IMR-90 (cell line): ENCODE measurements around the gene L1CAM. TPM values are rescaled to one million over a fixed set of nuclear protein-coding genes. Genes with fewer than 3 reads are reported as not detected.

Experiments used
- ATAC-seq: fragments of 200-7000 bp; cut with Tn5 transposase; 2 replicates; pipeline ENCODE4 v1.9.1; 2020; ENCODE audit warnings: low read depth, mild to moderate bottlenecking, moderate library complexity
- BruUV-seq: library from RNA; stranded (reverse); fragments of 400-500 nt; replicated peaks from 2 replicates; lab custom pipeline; 2021; lab: Mats Ljungman, UMichigan
- CTCF ChIA-PET: fragments of 300-600 bp; formaldehyde crosslinking; extraction: SDS; loops from one replicate; lab custom pipeline; 2021; ENCODE audit warnings: antibody characterized with exemption; lab: Yijun Ruan, JAX
- POLR2A ChIA-PET: fragments of 300-600 bp; sonication (Branson Sonifier 250); formaldehyde crosslinking; loops from one replicate; lab custom pipeline; 2022; ENCODE audit warnings: antibody characterized with exemption; ENCODE audit not compliant: unreplicated experiment; lab: Charles Lee
- DNase-seq: peaks from one replicate; pipeline ENCODE4 v3.0.0; 2013
- H2AFZ ChIP-seq: replicated peaks from 2 replicates; pipeline ENCODE3; 2013; ENCODE audit warnings: low read length, mild to moderate bottlenecking; ENCODE audit not compliant: poor library complexity
- H2AK5ac ChIP-seq: 2 replicates; pipeline ENCODE4 v1.6.1; 2013; ENCODE audit warnings: low read depth, low read length, inconsistent platforms
- H2AK9ac ChIP-seq: replicated peaks from 2 replicates; pipeline ENCODE3; 2013; ENCODE audit warnings: mild to moderate bottlenecking, low read depth, low read length, moderate library complexity; ENCODE audit not compliant: poor library complexity
- H2BK120ac ChIP-seq: 2 replicates; pipeline ENCODE4 v1.6.1; 2013; ENCODE audit warnings: low read depth, low read length, inconsistent platforms
- H2BK15ac ChIP-seq: 3 replicates; pipeline ENCODE4 v1.6.1; 2013; ENCODE audit warnings: low read depth, low read length, inconsistent platforms
- H2BK20ac ChIP-seq: 2 replicates; pipeline ENCODE4 v1.6.1; 2013; ENCODE audit warnings: low read depth, mild to moderate bottlenecking, inconsistent platforms, low read length, moderate library complexity
- H2BK5ac ChIP-seq: 2 replicates; pipeline ENCODE4 v1.6.1; 2013; ENCODE audit warnings: mild to moderate bottlenecking, low read depth, low read length, inconsistent platforms; ENCODE audit not compliant: poor library complexity, severe bottlenecking
- H3K14ac ChIP-seq: replicated peaks from 2 replicates; pipeline ENCODE4 v1.6.1; 2013; ENCODE audit warnings: low read depth, low read length, inconsistent platforms
- H3K18ac ChIP-seq: 2 replicates; pipeline ENCODE4 v1.6.1; 2013; ENCODE audit warnings: low read depth, low read length, control low read depth
- H3K23ac ChIP-seq: 2 replicates; pipeline ENCODE4 v1.6.1; 2013; ENCODE audit warnings: low read depth, low read length, inconsistent platforms
- H3K27ac ChIP-seq: 2 replicates; pipeline ENCODE4 v1.5.1; 2013; ENCODE audit warnings: mild to moderate bottlenecking, control low read depth, low read length; ENCODE audit not compliant: insufficient read depth
- H3K27me3 ChIP-seq: 2 replicates; pipeline ENCODE4 v1.6.1; 2013; ENCODE audit warnings: low read length; ENCODE audit not compliant: control insufficient read depth, insufficient read depth
- H3K36me3 ChIP-seq: 2 replicates; pipeline ENCODE4 v1.6.1; 2013; ENCODE audit warnings: low read length, mixed read lengths; ENCODE audit not compliant: control insufficient read depth, insufficient read depth
- H3K4ac ChIP-seq: 2 replicates; pipeline ENCODE4 v1.6.1; 2013; ENCODE audit warnings: low read depth, low read length, inconsistent platforms
- H3K4me1 ChIP-seq: 2 replicates; pipeline ENCODE4 v1.6.1; 2013; ENCODE audit warnings: low read length, mixed read lengths; ENCODE audit not compliant: control insufficient read depth, insufficient read depth
- H3K4me2 ChIP-seq: 2 replicates; pipeline ENCODE4 v1.6.1; 2013; ENCODE audit warnings: low read depth, mild to moderate bottlenecking, control low read depth, low read length, moderate library complexity
- H3K4me3 ChIP-seq: 2 replicates; pipeline ENCODE4 v1.5.1; 2013; ENCODE audit warnings: low read depth, mild to moderate bottlenecking, control low read depth, low read length, moderate library complexity; ENCODE audit not compliant: insufficient read depth
- H3K56ac ChIP-seq: 2 replicates; pipeline ENCODE4 v1.6.1; 2013; ENCODE audit warnings: low read length, inconsistent platforms; ENCODE audit not compliant: insufficient read depth; ENCODE audit errors: extremely low read depth
- H3K79me1 ChIP-seq, 2 experiments: 2 replicates each; pipeline ENCODE4 v1.6.1; 2013; ENCODE audit warnings: low read length in 2 of 2, inconsistent platforms in 1 of 2, low read depth in 1 of 2
- H3K9ac ChIP-seq: 2 replicates; pipeline ENCODE4 v1.6.1; 2013; ENCODE audit warnings: low read depth, low read length, control low read depth
- H3K9me1 ChIP-seq: 2 replicates; pipeline ENCODE4 v1.6.1; 2013; ENCODE audit warnings: low read length, inconsistent platforms; ENCODE audit not compliant: insufficient read depth
- H3K9me3 ChIP-seq: 2 replicates; pipeline ENCODE4 v1.6.1; 2013; ENCODE audit warnings: low read length; ENCODE audit not compliant: control insufficient read depth, insufficient read depth
- H4K20me1 ChIP-seq: 2 replicates; pipeline ENCODE4 v1.6.1; 2013; ENCODE audit warnings: low read length, inconsistent platforms; ENCODE audit not compliant: insufficient read depth
- H4K5ac ChIP-seq: 2 replicates; pipeline ENCODE4 v1.6.1; 2013; ENCODE audit warnings: mild to moderate bottlenecking, low read depth, low read length, control low read depth
- H4K8ac ChIP-seq, 2 experiments: 2 replicates each; pipeline ENCODE4 v1.6.1; 2013; ENCODE audit warnings: low read depth in 2 of 2, low read length in 2 of 2, control low read depth in 1 of 2, inconsistent platforms in 1 of 2
- H4K91ac ChIP-seq: 2 replicates; pipeline ENCODE4 v1.6.1; 2013; ENCODE audit warnings: low read depth, low read length, inconsistent platforms; ENCODE audit not compliant: insufficient read depth
- BHLHE40 ChIP-seq: fragments of 150-350 bp; IDR thresholded peaks from 2 replicates; pipeline ENCODE4 v1.6.1; 2016; ENCODE audit warnings: mild to moderate bottlenecking, low read depth, low read length
- CEBPB ChIP-seq: IDR thresholded peaks from 2 replicates; pipeline ENCODE4 v1.6.1; 2012; ENCODE audit warnings: low read depth, low read length, improper control_type of control experiment
- CHD1 ChIP-seq: IDR thresholded peaks from 2 replicates; pipeline ENCODE4 v1.6.1; 2012; ENCODE audit warnings: low read depth, low read length, improper control_type of control experiment
- FOS ChIP-seq: fragments of 150-350 bp; IDR thresholded peaks from 2 replicates; pipeline ENCODE4 v1.6.1; 2016; ENCODE audit warnings: low read depth, low read length
- MAFK ChIP-seq: IDR thresholded peaks from 2 replicates; pipeline ENCODE4 v1.6.1; 2012; ENCODE audit warnings: low read depth, low read length, improper control_type of control experiment
- MAZ ChIP-seq: IDR thresholded peaks from 2 replicates; pipeline ENCODE4 v1.6.1; 2012; ENCODE audit warnings: low read depth, mild to moderate bottlenecking, low read length, improper control_type of control experiment, moderate library complexity, borderline replicate concordance
- MXI1 ChIP-seq: IDR thresholded peaks from 2 replicates; pipeline ENCODE4 v1.6.1; 2012; ENCODE audit warnings: low read depth, mild to moderate bottlenecking, low read length, moderate library complexity, borderline replicate concordance
- POLR2A ChIP-seq: IDR thresholded peaks from 2 replicates; pipeline ENCODE4 v1.6.1; 2012; ENCODE audit warnings: mild to moderate bottlenecking, low read depth, low read length
- RAD21 ChIP-seq: IDR thresholded peaks from 2 replicates; pipeline ENCODE4 v1.6.1; 2012; ENCODE audit warnings: low read length, improper control_type of control experiment
- RCOR1 ChIP-seq: IDR thresholded peaks from 2 replicates; pipeline ENCODE4 v1.6.1; 2012; ENCODE audit warnings: mild to moderate bottlenecking, low read length, improper control_type of control experiment; ENCODE audit not compliant: insufficient replicate concordance
- RFX5 ChIP-seq: IDR thresholded peaks from 2 replicates; pipeline ENCODE4 v1.8.0; 2012; ENCODE audit warnings: low read depth, mild to moderate bottlenecking, low read length, moderate library complexity
- SMC3 ChIP-seq: fragments of 150-350 bp; IDR thresholded peaks from 2 replicates; pipeline ENCODE4 v1.6.1; 2016; ENCODE audit warnings: low read depth, mild to moderate bottlenecking, antibody characterized with exemption, low read length, moderate library complexity
- WGBS, 2 experiments: methylation state at CpG; one replicate each; pipeline versions ENCODE4 v1.1.5 to v1.1.7; 2013; ENCODE audit warnings: missing lambda C conversion rate in 2 of 2; ENCODE audit not compliant: insufficient read length in 1 of 2; ENCODE audit errors: extremely low coverage in 2 of 2; 5-methylcytosine and 5-hydroxymethylcytosine counted together
- dilution Hi-C: fragments of 300-500 bp; cut with HindIII; formaldehyde crosslinking; loops from one replicate; pipeline ENCODE4 v1.14.3; 2018; ENCODE audit warnings: low sequenced_read_pairs; ENCODE audit not compliant: unreplicated experiment
- in situ Hi-C: fragments of 300-500 bp; cut with MboI; formaldehyde crosslinking; loops from 3 replicates; pipeline ENCODE4 v1.14.3; 2019; ENCODE audit warnings: low sequenced_read_pairs, inconsistent platforms, mixed read lengths
- intact Hi-C: fragments of 100-400 bp; cut with micrococcal nuclease; formaldehyde crosslinking; loops from 2 replicates; pipeline ENCODE4 v1.10.0; 2022
- polyA plus RNA-seq, 3 experiments: library from polyadenylated mRNA; depleted of rRNA; stranded (reverse); fragments of >200 nt; gene quantifications; 2 replicates each; pipeline ENCODE4 v1.2.3, GENCODE V29; 2012; ENCODE audit warnings: low replicate concordance in 1 of 3
- total RNA-seq: library from RNA; depleted of rRNA; stranded (reverse); fragments of >200 nt; gene quantifications from 2 replicates; pipeline ENCODE4 v1.2.3, GENCODE V29; 2012
- TF ChIP-seq, protein P1 (sequence below): fragments of 150-350 bp; IDR thresholded peaks from 2 replicates; pipeline ENCODE4 v1.6.1; 2016; ENCODE audit warnings: low read depth, mild to moderate bottlenecking, low read length, moderate library complexity, borderline replicate concordance
- TF ChIP-seq, protein P2 (sequence below): fragments of 150-350 bp; IDR thresholded peaks from 2 replicates; pipeline ENCODE4 v1.6.1; 2017; ENCODE audit warnings: mild to moderate bottlenecking, antibody characterized with exemption, low read length, low read depth
- TF ChIP-seq, protein P3 (sequence below): conservative IDR thresholded peaks from 2 replicates; pipeline ENCODE4 v1.5.1; 2012; ENCODE audit warnings: mild to moderate bottlenecking, low read depth, low read length, improper control_type of control experiment

Gene L1CAM
- total and polyA plus RNA-seq, 2 of the 4 experiments (the other 2 are of a cell fraction), result 0.36 to 1.9 TPM

DNA sequence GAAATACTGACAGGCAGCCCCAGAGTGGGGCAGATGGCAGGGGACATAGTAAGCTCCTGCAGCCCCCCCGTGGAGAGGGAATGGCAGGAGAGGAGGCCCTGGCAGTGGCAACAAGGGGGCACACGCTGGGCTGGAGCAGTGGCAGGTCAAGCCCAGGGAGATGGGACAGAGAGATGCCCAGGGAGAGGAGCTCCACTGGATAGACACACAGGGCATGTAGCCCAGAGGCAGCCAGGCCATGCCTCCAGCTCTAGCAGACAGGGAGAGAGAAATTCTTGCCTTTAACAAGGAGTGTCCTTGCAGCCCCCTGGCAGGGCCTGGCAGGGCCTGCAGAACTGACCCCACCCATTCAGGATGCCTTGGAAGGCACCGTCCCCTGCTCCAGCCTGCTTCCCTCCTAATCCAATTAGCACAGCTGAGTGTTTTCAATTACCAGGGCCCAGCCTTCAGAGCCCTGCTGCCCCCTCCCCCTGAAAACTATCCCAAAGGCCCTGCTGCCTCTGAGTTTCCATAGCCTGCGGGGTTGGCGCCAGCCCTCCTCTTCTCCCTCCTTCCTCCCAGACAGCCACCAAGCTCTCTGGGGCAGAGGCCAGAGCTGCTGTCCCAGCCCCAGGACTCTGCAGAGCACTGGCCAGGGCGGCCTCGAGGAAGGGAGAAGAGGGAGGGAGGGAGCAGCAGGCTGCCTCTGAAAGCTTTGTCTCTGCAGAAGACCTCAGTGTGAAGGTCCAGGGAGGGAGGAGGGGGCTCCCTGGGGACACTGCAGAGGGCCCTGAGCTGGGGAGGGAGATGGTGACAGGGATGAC, 12.5 kb downstream of the L1CAM start:
- H3K79me1 ChIP-seq, result no peaks in the 10 kb centered on the region
- H3K18ac ChIP-seq, result no peak overlapping the region
- H2AK9ac ChIP-seq, result no peak overlapping the region
- peaks cover 3% of the 10 kb centered on the region; the same call in 1 of the 2 replicates for H3K9me3 ChIP-seq
- H3K23ac ChIP-seq, result no peak overlapping the region
- no peak overlapping the region for H2BK15ac ChIP-seq
- H3K4ac ChIP-seq, result no peak overlapping the region
- in situ Hi-C loops (no loop called here), intact Hi-C loops (no loop called here), dilution Hi-C loops (no loop called here)
- H3K4me3 ChIP-seq, result no peak overlapping the region
- H4K20me1 ChIP-seq, result no peaks in the 10 kb centered on the region; the same call in 1 of the 2 replicates
- ATAC-seq, result no peak
- CTCF ChIA-PET, result no interaction called here
- H3K4me1 ChIP-seq, result no peaks in the 10 kb centered on the region
- no peak for DNase-seq
- no peaks in the 10 kb centered on the region for H3K9me1 ChIP-seq
- H3K36me3 ChIP-seq, result no peaks in the 10 kb centered on the region
- WGBS, 2 experiments, result 8% methylated on average over 3 of the region's 7 CpGs; no CpG with 5 or more reads in 1 of the 2 experiments
- no peak overlapping the region for H4K8ac ChIP-seq
- H4K5ac ChIP-seq, result no peak overlapping the region
- no peak overlapping the region for H3K14ac ChIP-seq
- no peak overlapping the region for H3K27ac ChIP-seq
- H3K27me3 ChIP-seq, result peaks cover 22% of the 10 kb centered on the region
- H3K4me2 ChIP-seq, result no peak overlapping the region
- BruUV-seq, result no TSS peak
- no peak overlapping the region for H2AK5ac ChIP-seq
- H2AFZ ChIP-seq, result no peak overlapping the region
- H2BK5ac ChIP-seq, result no peak overlapping the region
- no peak overlapping the region for H2BK120ac ChIP-seq
- H3K9ac ChIP-seq, result no peak overlapping the region
- POLR2A ChIA-PET, result no interaction called here
- H3K56ac ChIP-seq, result no peak overlapping the region
- no peak overlapping the region for H2BK20ac ChIP-seq
- H4K91ac ChIP-seq, result no peak overlapping the region
- TF ChIP-seq, protein P1, sequence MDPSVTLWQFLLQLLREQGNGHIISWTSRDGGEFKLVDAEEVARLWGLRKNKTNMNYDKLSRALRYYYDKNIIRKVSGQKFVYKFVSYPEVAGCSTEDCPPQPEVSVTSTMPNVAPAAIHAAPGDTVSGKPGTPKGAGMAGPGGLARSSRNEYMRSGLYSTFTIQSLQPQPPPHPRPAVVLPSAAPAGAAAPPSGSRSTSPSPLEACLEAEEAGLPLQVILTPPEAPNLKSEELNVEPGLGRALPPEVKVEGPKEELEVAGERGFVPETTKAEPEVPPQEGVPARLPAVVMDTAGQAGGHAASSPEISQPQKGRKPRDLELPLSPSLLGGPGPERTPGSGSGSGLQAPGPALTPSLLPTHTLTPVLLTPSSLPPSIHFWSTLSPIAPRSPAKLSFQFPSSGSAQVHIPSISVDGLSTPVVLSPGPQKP, result no peak
- TF ChIP-seq MAFK (no peak), BHLHE40 (no peak), CHD1 (no peak), RAD21 (no peak), CEBPB (no peak), RCOR1 (no peak), SMC3 (no peak), POLR2A (no peak), MAZ (no peak), FOS (no peak), RFX5 (no peak), MXI1 (no peak)
- TF ChIP-seq, protein P2, sequence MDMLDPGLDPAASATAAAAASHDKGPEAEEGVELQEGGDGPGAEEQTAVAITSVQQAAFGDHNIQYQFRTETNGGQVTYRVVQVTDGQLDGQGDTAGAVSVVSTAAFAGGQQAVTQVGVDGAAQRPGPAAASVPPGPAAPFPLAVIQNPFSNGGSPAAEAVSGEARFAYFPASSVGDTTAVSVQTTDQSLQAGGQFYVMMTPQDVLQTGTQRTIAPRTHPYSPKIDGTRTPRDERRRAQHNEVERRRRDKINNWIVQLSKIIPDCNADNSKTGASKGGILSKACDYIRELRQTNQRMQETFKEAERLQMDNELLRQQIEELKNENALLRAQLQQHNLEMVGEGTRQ, result no peak
- TF ChIP-seq, protein P3, sequence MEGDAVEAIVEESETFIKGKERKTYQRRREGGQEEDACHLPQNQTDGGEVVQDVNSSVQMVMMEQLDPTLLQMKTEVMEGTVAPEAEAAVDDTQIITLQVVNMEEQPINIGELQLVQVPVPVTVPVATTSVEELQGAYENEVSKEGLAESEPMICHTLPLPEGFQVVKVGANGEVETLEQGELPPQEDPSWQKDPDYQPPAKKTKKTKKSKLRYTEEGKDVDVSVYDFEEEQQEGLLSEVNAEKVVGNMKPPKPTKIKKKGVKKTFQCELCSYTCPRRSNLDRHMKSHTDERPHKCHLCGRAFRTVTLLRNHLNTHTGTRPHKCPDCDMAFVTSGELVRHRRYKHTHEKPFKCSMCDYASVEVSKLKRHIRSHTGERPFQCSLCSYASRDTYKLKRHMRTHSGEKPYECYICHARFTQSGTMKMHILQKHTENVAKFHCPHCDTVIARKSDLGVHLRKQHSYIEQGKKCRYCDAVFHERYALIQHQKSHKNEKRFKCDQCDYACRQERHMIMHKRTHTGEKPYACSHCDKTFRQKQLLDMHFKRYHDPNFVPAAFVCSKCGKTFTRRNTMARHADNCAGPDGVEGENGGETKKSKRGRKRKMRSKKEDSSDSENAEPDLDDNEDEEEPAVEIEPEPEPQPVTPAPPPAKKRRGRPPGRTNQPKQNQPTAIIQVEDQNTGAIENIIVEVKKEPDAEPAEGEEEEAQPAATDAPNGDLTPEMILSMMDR, result no peak
